Esophagus muscularis mucosa (tissue), 4 donors: Measurements from ENCODE around the gene SPATA45. TPM values are rescaled to one million over a fixed set of nuclear protein-coding genes. Genes with fewer than 3 reads are reported as not detected.

Experiments used
- DNase-seq: peaks from one replicate; pipeline ENCODE4 v3.0.0-alpha.2; 2017; ENCODE audit errors: extremely low spot score
- H3K27ac ChIP-seq, 4 donors: fragments of 200-600 bp; sonication (generic); replicated peaks in 1 of 4; 1 replicate in 3 of 4; 2 replicates in 1 of 4; pipeline ENCODE4 v1.5.1; 2016 to 2019; ENCODE audit warnings: mild to moderate bottlenecking in 1 of 4
- H3K27me3 ChIP-seq, 4 donors: fragments of 200-600 bp; sonication (generic); one replicate each; pipeline versions ENCODE4 v1.5.1 to v1.6.0; 2016 to 2019
- H3K36me3 ChIP-seq, 4 donors: fragments of 200-600 bp; sonication (generic); one replicate each; pipeline ENCODE4 v1.5.1; 2016 to 2019
- H3K4me1 ChIP-seq, 4 donors: fragments of 200-600 bp; sonication (generic); one replicate each; pipeline ENCODE4 v1.5.1; 2016 to 2019
- H3K4me3 ChIP-seq, 4 donors: fragments of 200-600 bp; sonication (generic); 1 replicate in 2 of 4; 2 replicates in 2 of 4; pipeline ENCODE4 v1.5.1; 2016 to 2019; ENCODE audit warnings: mild to moderate bottlenecking in 4 of 4, moderate library complexity in 1 of 4
- H3K9me3 ChIP-seq, 4 donors: fragments of 200-600 bp; sonication (generic); 1 replicate in 3 of 4; 2 replicates in 1 of 4; pipeline ENCODE4 v1.5.1; 2016 to 2019
- EP300 ChIP-seq: sonication (generic); formaldehyde crosslinking; IDR thresholded peaks from one replicate; pipeline ENCODE4 v1.6.1; 2017; ENCODE audit warnings: antibody characterized with exemption
- POLR2A ChIP-seq: fragments of 450-650 bp; IDR thresholded peaks from one replicate; pipeline ENCODE4 v1.6.1; 2017; ENCODE audit warnings: antibody characterized with exemption, moderate library complexity, mild to moderate bottlenecking, low read depth
- POLR2AphosphoS5 ChIP-seq, 2 donors: sonication (generic); formaldehyde crosslinking; IDR thresholded peaks; one replicate each; pipeline ENCODE4 v1.6.1; 2017; ENCODE audit warnings: antibody characterized with exemption in 2 of 2
- WGBS: methylation state at CpG from one replicate; pipeline ENCODE4 v1.1.5; 2018; 5-methylcytosine and 5-hydroxymethylcytosine counted together
- intact Hi-C: fragments of 100-400 bp; cut with DNase I; formaldehyde crosslinking; loops from one replicate; pipeline ENCODE4 v1.15.1; 2023
- total RNA-seq, 4 donors: library from RNA; depleted of rRNA; stranded (reverse); fragments of >200 nt; gene quantifications; one replicate each; pipeline versions ENCODE4 v1.1.0 to v1.2.1, GENCODE V29; 2016
- TF ChIP-seq, protein P1 (sequence below), 3 experiments: fragments of 200-600 bp in 2 of 3; fragments of 450-650 bp in 1 of 3; sonication (generic) in 2 of 3; IDR thresholded peaks; one replicate each; pipeline ENCODE4 v1.5.1; 2017 to 2019; ENCODE audit warnings: antibody characterized with exemption in 3 of 3, mild to moderate bottlenecking in 2 of 3, moderate library complexity in 1 of 3

SPATA45 gene
- total RNA-seq, 4 donors from 2014 or later = not detected

DNA sequence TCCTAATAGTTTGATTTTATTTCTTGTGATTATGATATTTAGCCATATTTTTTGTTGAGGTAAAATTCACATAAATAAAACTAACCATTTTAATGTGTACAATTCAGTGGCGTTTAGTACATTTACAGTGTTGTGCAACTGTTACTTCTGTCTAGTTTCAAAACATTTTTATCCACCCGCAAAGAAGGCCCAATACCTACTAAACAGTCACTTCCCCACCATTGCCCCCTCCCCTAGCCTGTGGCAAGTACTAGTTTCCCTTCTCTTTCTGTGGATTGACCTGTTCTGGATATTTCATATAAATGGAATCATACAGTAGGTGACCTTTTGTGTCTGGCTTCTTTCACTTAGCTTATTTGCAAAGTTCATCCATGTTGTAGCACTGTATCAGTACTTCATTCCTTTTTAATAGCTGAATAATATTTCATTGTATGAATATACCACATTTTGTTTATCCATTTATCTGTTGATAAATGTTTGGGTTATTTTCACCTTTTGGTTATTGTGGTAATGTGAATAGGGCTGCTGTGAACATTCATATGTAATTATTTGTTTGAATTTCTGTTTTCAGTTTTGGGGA lies 14.8 kb upstream of the SPATA45 start:
- no peaks in the 10 kb centered on the region for H3K9me3 ChIP-seq
- WGBS = 78% methylated on average over 2 of the region's 2 CpGs
- H3K27me3 ChIP-seq = no peaks in the 10 kb centered on the region
- no peak overlapping the region for H3K27ac ChIP-seq
- no peak overlapping the region for H3K4me3 ChIP-seq
- peaks cover 0 to 1% (median 0%) of the 10 kb centered on the region in 4 donors for H3K36me3 ChIP-seq
- intact Hi-C loops = no loop called here
- DNase-seq = no peak
- TF ChIP-seq, protein P1, sequence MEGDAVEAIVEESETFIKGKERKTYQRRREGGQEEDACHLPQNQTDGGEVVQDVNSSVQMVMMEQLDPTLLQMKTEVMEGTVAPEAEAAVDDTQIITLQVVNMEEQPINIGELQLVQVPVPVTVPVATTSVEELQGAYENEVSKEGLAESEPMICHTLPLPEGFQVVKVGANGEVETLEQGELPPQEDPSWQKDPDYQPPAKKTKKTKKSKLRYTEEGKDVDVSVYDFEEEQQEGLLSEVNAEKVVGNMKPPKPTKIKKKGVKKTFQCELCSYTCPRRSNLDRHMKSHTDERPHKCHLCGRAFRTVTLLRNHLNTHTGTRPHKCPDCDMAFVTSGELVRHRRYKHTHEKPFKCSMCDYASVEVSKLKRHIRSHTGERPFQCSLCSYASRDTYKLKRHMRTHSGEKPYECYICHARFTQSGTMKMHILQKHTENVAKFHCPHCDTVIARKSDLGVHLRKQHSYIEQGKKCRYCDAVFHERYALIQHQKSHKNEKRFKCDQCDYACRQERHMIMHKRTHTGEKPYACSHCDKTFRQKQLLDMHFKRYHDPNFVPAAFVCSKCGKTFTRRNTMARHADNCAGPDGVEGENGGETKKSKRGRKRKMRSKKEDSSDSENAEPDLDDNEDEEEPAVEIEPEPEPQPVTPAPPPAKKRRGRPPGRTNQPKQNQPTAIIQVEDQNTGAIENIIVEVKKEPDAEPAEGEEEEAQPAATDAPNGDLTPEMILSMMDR (IDR thresholded peaks at IDR 0.05) = no peak
- TF ChIP-seq POLR2A (no peak), POLR2AphosphoS5 (IDR thresholded peaks at IDR 0.05) (no peak), EP300 (no peak)
- H3K4me1 ChIP-seq = peaks cover 12 to 48% (median 33%) of the 10 kb centered on the region in 4 donors

DNA sequence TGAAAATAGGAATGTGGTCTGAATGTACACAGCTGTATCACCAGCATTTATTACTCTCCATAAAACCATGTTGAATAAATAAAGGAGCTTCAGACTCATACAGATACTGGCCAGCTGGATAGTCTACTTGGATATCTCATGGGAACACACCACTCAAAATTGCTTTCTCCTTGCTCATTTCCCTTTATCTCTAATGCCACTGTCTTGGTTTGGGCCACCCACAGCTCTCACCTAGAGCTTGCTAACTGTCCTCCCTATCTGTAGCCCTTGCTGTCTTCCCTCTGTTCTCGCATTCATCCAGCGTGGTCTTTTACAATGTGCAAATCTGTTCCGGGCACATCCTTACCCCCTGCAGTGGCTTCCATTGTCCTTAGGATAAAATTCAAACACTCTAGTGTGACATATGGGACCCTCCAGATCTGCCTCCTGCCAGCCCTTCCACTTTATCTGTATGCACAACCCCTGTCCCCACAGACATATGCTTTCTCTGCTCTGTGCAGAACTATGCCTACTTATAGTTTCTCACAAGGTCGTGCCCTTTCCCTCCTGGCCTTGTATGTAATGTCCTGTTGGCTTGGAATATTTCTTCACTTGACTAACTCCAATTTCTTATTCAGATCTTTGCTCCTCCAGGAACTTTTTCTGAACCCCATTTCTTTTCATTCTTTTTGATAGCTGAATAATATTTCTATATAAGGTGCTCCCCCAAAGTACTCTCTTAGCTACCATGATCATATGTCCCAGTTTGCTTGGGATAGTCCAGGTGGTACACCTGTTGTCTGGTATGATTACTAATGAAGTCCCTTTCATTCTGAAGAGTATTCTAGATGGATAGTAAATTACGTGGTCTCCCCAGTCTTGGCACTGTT lies 13.5 kb upstream of the SPATA45 start:
- no peaks in the 10 kb centered on the region for H3K27me3 ChIP-seq
- intact Hi-C loops = no loop called here
- H3K4me3 ChIP-seq = no peak overlapping the region
- peaks cover 15 to 53% (median 40%) of the 10 kb centered on the region in 4 donors for H3K4me1 ChIP-seq
- TF ChIP-seq EP300 (no peak), POLR2A (no peak), POLR2AphosphoS5 (IDR thresholded peaks at IDR 0.05) (no peak)
- TF ChIP-seq, protein P1 (IDR thresholded peaks at IDR 0.05) = no peak
- H3K36me3 ChIP-seq = no peaks in the 10 kb centered on the region
- DNase-seq = no peak
- no peaks in the 10 kb centered on the region for H3K9me3 ChIP-seq
- H3K27ac ChIP-seq = no peak overlapping the region
- 74% methylated on average over 5 of the region's 5 CpGs for WGBS

DNA sequence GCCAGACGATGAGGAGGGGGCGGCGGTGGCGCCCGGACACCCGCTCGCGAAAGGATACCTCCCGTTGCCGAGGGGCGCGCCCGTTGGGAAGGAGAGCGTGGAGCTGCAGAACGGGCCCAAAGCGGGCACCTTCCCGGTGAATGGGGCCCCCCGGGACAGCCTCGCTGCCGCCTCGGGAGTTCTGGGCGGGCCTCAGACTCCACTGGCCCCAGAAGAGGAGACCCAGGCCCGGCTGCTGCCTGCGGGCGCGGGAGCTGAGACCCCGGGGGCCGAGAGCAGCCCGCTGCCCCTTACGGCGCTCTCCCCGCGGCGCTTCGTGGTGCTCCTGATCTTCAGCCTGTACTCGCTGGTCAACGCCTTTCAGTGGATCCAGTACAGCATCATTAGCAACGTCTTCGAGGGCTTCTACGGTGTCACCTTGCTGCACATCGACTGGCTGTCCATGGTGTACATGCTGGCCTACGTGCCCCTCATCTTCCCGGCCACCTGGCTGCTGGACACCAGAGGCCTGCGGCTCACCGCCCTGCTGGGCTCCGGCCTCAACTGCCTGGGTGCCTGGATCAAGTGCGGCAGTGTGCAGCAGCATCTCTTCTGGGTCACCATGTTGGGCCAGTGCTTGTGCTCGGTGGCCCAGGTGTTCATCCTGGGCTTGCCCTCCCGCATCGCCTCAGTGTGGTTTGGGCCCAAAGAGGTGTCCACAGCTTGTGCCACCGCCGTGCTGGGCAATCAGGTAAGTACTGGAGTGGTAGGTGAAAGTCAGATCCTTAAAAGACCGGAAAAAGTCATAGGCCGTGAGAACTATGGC lies 11.2 kb upstream of the SPATA45 start:
- H3K4me1 ChIP-seq = peaks cover 15 to 51% (median 40%) of the 10 kb centered on the region in 4 donors
- peak overlapping the region; percentile 88 to 99 (median 90) for H3K4me3 ChIP-seq
- H3K36me3 ChIP-seq = no peaks in the 10 kb centered on the region
- no peak for DNase-seq
- intact Hi-C loops = no loop called here
- no peaks in the 10 kb centered on the region for H3K27me3 ChIP-seq
- WGBS = 5% methylated on average over 28 of the region's 54 CpGs
- H3K9me3 ChIP-seq = no peaks in the 10 kb centered on the region
- TF ChIP-seq POLR2AphosphoS5 (IDR thresholded peaks at IDR 0.05) = no peak
- no peak for TF ChIP-seq EP300
- TF ChIP-seq, protein P1 (IDR thresholded peaks at IDR 0.05) = no peak
- TF ChIP-seq POLR2A = no peak
- peak overlapping the region; percentile 88 to 91 (median 90) for H3K27ac ChIP-seq

DNA sequence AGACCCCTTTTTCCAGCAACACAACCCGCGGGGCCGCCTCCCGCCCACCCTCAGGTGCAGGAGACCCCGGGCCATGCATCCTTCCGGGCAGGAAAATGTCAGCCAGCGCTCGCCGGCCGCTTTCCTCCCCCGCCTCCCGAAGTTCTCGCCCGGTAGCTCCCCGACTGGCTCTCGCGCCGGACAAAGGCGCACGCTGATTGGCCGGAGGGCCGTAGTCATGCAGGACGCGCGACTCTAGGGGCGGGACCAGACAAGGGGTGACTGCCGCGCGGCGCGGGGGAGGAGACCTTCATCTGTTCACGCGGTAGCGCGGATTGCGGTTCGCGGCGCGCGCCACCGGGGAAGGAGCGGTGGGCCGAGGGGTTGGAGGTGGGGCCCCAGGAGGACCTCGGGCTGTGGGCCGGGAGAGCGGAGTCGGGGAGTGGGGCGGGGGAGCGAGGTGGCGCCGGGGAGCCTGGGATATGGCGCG lies 10.6 kb upstream of the SPATA45 start, which contains the start of gene FLVCR1:
Gene FLVCR1 (plus strand): TSS at position 284 of the 469 bp plus-strand sequence. CDS start 178 bp downstream, at position 462.
- Histone ChIP-seq H3K9me3 (no peaks in the 10 kb centered on the region), H3K27ac (peak within 1 kb of the TSS; percentile 88 to 91 (median 90)), H3K36me3 (no peaks in the 10 kb centered on the region), H3K4me3 (peak within 1 kb of the TSS; percentile 88 to 99 (median 90)), H3K27me3 (no peaks in the 10 kb centered on the region), H3K4me1 (peaks cover 15 to 45% (median 37%) of the 10 kb centered on the region in 4 donors)
- intact Hi-C loops = no loop called here
- peak; percentile 98 for DNase-seq
- 2% methylated on average over 25 of the region's 54 CpGs for WGBS
- TF ChIP-seq POLR2AphosphoS5 (IDR thresholded peaks at IDR 0.05) (peak; percentile 86 to 90), POLR2A (no peak), EP300 (no peak)
- TF ChIP-seq, protein P1 (IDR thresholded peaks at IDR 0.05) = no peak
